NCI-H1436 (cell line): ENCODE results near the gene ITPR1.
"Not testable (repeated sequence)": the region's sequence is repeated elsewhere in the genome, so short reads cannot be mapped to it uniquely, and the experiment has no call there.

ENCODE experiments used
- DNase-seq: peaks from one replicate; lab custom pipeline; 2025; lab: John Stamatoyannopoulos, UW

ITPR1 gene

DNA sequence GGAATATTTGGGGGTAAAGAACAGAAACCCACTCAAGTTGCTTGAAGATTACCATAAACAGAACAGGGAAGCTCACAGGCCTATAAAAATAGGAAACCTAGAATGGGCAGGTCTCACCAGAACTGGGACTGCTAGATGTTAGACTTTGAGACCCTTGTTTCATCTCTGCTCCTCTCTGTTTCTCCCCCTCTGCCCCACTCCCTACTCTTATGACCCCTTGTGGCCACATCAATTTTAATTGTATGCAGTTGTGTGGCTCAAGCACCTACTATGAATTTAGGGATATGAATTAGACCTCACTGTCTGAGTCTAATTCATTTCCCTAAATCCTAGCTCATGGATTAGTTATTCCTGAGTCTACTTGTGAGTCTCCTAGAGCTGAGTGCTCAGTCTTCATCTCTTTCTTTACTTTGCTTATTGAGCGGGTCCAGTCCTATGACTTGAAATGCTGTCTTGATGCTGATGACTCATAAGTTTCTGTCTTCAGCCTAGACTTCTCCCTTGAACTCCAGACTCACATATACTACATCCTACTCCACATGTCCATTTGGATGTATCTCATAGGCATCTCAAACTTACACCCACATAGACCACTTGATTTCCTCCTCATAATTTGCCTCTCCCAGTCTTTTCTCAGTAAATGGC lies 78.7 kb downstream of the ITPR1 start:
- no peak for DNase-seq

DNA sequence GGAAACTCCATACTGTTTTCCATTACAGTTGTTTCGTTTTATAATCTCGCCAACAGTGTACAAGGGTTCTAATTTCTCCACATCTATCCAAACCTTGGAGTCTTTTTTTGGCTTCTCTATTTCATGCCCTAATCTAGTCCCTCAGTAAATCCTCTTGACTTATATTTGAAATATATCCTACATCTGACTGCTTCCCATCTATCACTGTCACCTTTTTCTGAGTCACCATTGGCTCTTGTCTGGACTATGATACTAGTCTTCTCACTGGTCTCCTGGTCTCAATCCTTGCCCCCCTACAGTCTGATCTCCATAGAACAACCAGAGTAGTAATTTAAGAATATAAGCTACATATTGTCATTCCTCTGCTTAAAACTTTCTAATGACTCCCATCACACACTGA lies 80.0 kb downstream of the ITPR1 start:
- no peak for DNase-seq

DNA sequence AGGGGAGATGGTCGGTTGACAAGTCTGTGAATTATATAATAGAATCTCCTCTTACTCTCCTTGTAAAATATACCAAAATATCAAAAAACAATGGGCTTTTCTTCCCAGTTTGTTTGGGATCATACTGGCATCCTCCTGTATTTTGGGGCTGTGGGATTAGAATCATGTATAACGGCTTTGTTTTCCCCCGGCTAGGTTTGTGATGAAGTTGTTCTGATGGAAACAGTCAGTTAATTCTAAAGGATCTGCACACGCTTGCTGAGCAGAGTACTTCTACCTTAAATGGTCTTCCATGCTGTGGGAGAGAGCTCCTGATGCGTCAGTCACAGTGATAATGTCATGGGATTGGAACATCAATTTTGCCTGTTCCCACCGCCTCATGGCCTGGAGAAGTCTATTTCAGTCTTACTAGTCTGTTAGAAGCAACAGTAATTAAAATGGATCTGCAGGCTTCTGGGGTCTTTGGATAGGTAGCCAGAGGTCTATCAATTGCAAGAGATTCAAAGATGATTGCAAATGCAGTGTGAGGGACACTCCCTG lies 81.3 kb downstream of the ITPR1 start:
- DNase-seq, result no peak

DNA sequence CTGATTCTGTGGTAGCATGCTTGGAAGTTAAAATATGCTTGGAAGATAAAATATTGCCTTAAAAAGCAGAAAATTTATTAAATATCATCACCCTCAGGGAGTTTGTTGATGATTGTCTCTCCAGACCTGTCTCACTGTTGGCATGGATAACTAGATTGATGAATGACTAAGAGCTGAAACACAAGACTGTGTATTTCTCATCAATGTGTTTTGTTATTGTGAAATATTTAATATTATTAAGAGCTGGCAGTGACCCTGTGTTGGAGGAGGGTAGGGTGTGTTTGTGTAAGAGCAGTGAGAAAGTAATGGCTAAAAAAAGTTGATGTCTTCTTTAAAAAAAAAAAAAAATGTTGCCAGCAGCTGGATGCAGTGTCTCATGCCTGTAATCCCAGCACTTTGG lies 82.2 kb downstream of the ITPR1 start:
- DNase-seq, result no peak

DNA sequence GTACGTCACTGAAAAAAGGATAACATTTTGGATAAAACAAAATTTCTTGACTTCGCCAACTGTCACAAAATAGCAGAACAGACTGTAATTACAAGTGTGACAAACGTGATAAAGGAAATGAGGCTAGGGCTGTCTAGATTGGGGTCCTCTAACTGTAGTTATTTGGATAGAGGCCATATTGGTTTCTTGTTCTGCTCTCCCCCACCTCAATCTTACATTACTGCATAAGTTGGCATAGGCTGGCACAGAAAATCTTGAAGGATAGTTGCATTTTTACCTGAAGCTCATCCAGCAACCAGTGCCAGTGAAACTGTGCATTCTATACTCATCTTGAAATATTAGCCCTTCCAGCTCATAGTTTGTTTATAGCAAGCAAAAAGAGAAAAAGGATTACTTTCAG lies 84.6 kb downstream of the ITPR1 start:
- DNase-seq, result no peak

DNA sequence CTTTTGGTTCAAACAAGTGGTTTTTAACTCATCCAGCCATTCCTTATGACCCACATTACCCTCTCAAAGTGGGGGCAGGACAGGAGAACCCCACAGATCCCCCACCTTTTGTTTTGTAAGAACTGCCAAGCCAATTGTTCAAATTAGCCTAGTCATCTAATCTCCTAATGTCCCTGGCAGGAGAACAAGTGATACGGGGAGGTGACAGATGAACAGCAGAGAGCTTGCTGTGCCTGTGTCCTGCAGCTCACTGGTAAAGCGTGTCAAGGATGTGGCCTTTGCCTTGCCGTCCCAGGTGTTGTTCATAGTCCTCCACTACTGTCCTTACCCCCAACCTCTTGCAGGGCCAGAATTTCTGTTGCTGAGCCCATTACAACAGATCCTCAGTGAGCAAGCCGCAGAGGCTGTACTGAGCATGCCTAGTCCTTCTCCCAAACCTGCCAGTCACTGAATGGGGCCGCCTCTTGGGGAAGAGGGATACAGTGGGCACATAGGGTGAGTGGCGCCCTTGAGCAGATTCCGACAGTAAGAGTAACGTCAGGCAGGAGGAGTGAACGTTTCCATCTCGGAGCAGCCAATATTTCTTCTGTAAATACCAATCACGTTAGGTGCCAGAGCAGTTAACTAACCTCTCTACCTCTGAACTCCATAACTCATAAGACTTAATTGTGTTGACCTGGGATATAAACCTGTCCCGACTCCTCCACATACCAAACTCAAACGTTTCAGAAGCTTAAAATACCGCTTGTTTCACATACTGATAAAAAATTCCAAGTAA lies 87.4 kb downstream of the ITPR1 start:
- DNase-seq, result no peak

DNA sequence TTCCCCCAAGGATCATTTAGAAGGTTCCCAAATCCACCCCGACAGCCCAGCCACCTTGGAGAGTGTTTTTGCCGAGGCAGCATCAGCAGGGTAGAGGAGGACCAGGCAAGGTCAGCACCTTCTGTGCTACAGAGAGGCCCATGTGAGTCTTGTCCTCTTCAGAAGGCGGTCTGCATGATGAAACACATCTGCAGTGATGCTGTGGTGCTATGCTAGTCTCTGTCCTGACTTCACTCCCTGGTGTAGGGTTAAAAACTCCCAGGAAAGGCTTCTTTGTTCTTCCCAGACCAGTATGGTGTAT lies 87.9 kb downstream of the ITPR1 start:
- no peak for DNase-seq

DNA sequence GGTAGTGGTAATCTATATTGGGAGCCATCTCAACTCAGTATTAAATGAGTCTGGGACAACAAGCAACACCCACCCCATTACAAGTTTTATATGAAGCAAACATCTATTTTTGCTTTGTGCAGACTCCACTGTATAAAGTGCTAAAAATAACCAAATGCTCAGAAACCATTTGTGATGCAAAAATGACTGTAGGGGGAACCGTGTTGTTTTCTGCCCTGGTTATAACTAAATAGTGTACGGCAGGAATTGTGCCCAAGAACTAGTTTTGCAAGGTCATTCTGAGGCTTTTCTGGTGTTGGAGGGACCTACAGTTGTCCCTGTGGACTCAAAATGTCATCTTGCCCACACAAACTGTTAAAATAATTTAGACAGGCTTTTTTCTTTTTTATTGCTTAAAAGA lies 88.3 kb downstream of the ITPR1 start:
- no peak for DNase-seq

DNA sequence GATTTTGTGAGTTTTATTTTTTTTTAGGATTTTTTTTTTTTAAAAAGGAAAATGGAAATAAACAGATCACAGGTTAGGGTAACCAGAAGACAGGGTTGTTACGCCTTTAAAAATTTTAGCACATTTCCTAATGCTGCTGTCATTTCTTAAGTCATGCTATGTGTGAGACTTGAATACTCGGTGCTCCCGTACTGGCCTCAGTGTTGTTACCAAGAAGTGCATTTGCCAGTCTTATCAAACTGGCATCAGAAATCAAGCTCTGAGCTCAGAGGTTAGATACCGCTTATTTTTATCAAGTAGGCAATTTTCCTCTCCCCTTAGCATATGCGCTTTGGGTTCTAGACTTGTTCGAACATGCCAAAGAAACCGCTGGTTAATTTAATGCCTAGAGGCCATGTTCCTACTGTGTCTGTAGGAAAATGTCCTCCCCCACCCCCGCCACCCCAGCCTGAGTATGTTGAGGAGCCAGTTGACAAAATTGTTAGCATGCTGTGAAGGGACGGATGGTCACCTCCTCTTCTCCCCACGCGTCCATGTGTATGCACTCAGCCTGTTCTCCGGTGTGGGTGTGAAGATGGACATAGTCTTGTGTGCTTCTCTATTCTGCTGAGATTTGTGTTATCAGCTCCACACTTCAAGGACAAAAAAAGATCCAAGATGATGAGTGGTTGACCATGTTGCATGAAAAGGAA lies 88.9 kb downstream of the ITPR1 start:
- DNase-seq, result no peak

DNA sequence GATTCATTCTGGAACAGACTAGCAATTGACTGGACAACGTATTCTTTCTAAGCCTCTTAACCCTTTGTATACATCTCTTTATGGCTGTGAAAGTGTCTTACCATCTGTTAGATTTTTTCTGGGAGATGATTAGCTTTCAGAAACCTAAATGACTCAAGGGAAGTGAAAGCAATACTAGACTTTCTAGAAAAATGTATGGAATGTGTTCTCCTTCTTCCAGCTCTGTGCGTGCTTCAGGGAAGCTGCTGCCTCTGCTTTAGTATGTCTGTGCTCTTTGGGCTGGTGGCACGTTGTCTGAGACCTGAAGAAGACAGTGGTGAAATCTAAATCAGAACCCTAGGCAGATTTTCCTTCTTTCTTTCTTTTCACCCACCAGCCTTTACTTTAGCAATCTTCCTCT lies 89.5 kb downstream of the ITPR1 start:
- no peak for DNase-seq

DNA sequence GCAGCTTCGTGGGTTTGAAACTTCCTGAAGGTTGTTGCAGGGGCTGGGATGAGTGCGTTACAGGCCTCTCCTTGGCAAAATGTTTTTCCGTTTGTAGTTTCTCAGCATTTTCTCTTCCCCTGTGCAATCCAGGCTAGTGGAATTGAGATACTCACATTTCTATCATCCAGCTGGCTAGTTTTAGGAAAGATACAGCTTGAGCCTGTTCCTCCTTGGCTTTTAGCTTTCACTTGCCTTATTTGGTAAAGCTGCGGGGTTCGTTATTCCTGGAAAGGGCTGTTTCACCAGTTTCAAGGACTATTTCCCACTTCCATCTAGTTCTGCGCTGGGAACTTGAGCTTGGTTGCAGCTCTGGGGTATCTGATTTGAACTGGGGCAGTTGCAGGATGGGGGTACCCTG lies 90.3 kb downstream of the ITPR1 start:
- no peak for DNase-seq

DNA sequence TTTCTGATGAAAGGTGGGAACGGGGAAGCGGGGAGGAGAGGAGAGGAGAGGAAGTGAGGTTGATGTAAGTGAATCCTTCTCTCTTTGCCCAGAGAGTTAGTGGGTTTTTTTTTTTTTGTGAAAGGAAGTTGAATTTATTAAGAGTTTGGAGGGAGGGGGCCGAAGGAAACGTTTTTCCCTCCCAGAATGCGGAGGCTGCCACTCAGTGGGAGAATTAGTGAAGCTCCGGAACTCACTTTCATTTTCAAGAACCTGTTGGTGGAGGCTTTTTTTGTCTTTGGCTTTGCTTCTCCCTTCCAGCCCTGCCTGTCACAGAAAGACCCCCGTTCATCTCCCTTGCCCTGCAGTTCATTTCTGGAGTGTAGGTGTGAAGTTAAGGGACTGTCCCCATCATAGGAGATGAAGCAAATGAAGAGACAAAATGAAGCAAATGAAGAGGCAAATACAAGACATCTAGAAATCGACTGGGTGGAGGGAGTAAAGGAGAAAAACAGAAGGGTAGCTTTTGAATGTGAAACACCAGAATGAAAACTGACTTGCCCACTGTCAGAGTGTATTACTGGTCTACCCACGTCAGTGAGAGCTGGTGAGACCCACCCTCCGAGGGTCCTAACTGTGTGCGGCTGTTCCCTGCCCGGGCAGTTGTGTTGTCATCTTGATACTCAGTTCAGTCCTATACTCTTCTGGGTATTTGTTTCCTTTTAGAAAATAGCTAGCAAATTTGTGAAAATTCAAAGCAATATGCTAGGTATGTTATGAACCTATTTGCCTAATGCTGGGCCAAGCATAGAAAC lies 91.5 kb downstream of the ITPR1 start:
- no peak for DNase-seq

DNA sequence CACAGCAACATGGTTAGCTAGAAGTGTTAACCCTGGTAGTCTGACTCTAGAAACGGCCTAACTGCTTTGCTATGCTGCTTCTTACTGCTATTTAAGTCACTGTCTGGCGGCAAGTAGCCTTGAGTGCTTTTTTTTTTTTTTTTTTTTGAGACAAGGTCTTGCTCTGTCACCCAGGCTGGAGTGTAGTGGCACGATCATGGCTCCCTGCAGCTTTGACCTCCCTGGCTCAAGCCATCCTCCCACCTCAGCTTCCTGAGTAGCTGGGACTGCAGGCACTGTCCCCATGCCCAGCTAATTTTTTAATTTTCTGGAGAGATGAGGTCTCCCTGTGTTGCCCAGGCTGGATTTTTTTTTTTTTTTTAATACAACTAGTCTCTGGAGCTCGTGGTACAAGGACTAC lies 93.2 kb downstream of the ITPR1 start:
- no peak for DNase-seq

DNA sequence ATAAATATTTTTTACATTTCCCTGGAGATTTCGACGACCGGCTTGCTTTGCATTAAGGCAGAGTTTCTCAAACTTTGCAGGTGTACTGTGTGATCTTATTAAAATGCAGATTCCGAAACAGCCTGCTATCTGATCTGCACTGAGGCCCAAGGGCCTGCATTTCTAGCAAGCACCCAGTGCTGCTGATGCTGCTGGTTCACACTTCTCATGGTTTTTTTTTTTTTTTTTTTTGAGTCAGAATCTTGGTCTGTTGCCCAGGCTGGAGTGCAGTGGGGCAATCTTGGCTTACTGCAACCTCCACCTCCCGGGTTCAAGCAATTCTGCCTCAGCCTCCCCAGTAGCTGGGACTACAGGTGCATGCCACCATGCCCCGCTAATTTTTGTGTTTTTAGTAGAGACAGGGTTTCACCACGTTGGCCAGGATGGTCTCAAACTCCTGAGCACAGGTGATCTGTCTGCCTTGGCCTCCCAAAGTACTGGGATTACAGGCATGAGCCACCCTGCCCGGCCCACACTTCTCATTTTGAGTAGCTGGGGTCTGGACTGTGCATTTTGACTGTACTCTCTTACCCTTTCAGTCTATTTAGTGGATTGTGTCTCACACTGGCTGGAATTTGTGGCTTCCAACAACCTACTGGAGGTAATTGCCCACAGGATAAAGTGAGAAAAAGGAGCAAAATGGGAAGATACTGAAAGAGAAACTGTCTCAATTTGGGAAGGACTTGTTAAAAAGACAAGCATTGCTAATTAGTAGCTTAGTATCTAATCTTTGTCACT lies 94.1 kb downstream of the ITPR1 start:
- no peak for DNase-seq

DNA sequence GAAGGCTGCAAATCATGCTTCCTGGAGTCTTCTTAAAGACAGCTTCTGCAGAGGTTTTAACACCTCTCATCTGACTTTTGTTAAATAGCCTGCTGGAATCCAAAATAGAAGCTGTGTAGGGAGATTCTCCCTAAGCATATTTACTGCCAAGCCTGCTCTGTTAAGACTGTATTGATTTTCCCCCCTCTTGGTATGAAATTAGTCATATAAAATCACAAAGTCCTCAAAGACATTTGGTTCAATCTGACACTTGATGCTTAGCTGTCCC lies 94.6 kb downstream of the ITPR1 start:
- DNase-seq, result no peak

DNA sequence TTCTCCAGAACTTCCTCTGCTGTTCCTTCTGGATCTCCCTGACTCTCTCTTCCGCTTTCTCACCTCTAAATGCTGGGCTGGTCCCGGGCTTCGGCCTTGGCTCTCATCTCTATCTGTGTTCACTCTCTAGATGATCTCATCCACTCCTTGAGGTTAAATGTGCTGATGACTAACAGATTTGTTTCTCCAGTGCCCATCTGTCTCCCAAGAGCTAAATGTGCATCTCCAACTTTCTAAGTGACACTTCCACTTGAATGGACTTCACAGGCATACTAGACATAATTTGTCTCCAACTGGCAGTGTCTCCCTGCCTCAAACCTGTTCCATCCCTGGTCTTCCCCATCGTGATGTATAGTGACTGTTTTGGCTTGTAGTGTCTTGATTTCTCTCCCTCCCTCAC lies 95.3 kb downstream of the ITPR1 start:
- DNase-seq, result no peak

DNA sequence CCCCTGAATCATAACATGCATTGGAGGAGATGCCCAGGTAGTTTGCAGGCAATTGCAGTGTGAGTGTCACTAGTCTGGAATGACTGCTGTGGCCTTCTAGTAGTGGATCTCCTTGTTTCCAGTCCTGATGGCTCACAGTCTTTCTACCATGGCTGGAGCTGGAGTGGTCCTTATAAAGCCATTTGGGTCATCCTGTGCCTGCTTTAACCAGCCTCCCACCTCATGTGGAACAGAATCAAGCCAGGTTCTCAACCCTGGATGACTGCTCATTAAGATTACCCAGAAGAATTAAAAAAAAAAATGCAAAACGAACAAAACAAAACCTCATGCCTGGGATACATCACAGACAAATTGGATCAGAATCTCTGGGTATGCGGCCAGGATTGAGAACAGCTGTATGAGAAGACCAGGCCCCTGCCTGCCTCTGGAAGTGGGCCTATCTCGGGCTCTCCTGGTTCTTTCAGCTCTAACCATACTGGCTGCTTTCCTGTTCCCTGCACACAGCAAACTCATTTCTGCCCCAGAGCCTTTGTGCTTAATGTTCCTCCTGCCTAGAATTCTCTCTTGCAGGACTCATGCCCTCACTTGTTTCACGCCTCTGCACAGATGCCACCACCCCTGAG lies 96.4 kb downstream of the ITPR1 start:
- DNase-seq, result no peak

DNA sequence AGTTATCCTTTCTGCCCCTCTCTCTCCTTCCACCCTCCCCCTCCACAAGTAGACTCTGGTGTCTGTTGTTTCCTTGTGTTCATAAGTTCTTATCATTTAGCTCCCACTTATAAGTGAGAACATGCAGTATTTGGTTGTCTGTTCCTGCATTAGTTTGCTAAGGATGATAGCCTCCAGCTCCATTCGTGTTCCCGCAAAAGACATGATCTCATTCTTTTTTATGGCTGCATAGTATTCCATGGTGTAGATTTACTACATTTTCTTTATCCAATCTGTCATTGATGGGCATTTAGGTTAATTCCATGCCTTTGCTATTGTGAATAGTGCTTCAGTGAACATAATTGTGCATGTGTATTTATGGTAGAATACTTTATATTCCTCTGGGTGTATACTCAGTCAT lies 97.7 kb downstream of the ITPR1 start:
- DNase-seq, result not testable (repeated sequence)

DNA sequence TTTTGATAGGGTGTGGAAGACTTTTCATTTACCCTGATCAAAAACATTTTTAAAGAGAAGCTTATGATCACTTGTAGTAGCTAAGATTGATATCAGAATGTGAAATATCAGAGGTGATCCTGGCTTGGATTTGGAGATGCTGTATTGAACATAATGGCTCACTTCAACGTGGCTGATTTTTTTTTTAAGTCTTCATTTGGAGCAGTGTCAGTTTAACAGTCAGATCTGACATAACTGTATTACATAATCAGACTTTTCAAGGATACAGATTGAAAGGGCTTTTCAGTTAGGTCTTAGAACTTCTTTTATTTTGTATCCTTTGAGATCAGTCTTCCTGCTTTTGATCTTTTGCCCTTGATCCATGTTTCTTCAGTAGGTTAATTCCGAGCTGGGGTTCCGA lies 98.5 kb downstream of the ITPR1 start:
- no peak for DNase-seq

DNA sequence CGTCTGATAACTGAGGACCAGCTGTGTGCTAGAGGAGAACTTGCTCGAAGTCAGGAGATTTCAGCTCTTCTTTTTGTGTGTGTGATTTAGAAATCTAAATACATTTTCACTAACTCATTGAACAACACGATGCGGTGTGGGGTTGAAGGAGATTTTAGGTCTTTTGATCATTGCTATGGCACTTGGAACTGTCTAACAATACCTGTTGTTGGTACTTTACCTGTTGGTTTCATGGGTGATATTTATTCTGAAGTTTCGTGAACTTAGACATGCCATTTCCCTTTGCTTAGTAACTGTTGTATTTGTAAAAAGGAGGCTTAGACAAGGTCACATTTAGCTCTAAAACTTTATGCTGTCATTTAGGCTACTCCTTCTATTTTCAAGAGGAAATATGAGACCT lies 99.9 kb downstream of the ITPR1 start:
- DNase-seq, result no peak

DNA sequence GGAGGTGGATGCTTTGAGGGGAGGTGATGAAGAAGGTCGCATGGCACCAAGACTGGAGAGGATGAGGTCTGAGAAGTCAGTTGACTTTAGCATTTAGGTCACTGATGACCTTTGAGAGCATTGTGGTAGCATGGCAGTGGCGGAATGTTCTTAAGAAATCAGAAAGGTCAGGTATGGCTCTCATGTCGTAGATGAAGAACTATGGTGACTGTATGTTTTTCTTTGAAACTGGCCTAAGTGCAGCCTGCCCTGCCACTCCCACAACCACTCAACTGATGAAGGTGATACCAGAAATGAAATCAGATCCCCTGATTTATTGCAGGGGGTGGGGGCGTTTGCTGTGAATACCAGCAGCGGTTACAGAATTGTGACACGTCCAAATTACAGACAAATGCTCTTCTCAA lies 102.6 kb downstream of the ITPR1 start:
- no peak for DNase-seq

DNA sequence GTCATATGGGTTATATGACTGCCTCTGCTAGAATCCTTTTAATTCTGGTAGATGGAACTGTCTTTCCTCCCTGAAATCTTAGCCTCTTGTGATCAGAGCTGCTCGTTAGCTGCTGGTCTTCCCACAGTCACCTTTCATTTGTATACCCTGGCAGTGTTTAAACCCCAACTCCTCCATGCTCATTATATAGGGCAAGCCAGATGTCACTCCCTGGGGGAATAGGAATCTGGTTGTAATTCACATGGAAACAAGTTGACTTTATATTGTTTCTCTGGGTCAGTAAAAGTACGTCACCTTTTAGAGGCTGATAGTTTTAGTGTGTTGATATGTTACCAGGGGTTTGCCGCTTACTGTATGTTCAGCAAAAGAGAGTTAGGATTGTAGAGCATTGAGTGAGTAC lies 103.5 kb downstream of the ITPR1 start:
- DNase-seq, result no peak
